K562 (cell line): Measurements from ENCODE around the gene TBC1D16. TPM values are rescaled to one million over a fixed set of nuclear protein-coding genes. Genes with fewer than 3 reads are reported as not detected.

Experiments
- BCOR ChIP-seq: fragments of 450-650 bp; IDR thresholded peaks from 2 replicates; pipeline ENCODE4 v1.6.1; 2016
- BRD4 ChIP-seq: fragments of 200-600 bp; sonication (generic); IDR thresholded peaks from 2 replicates; pipeline ENCODE4 v1.6.1; 2017; ENCODE audit warnings: inconsistent platforms
- EHMT2 ChIP-seq: fragments of 450-650 bp; IDR thresholded peaks from 2 replicates; pipeline ENCODE4 v1.6.1; 2018; ENCODE audit warnings: antibody characterized with exemption
- GTF2F1 ChIP-seq: IDR thresholded peaks from 2 replicates; pipeline ENCODE4 v1.6.1; 2011; ENCODE audit warnings: low read depth, low read length, improper control_type of control experiment
- HCFC1 ChIP-seq: IDR thresholded peaks from 2 replicates; pipeline ENCODE4 v1.6.1; 2012; ENCODE audit warnings: low read depth, low read length, improper control_type of control experiment
- HMG20B ChIP-seq: fragments of 250-450 bp; sonication (Bioruptor Pico); IDR thresholded peaks from 2 replicates; pipeline ENCODE4 v1.5.0; 2021; ENCODE audit warnings: mild to moderate bottlenecking
- HNRNPLL ChIP-seq: fragments of 200-400 bp; formaldehyde crosslinking; IDR thresholded peaks from 2 replicates; pipeline ENCODE4 v1.6.1; 2017; ENCODE audit warnings: low read length, low read depth, mild to moderate bottlenecking; ENCODE audit not compliant: poor library complexity, severe bottlenecking
- MAFK ChIP-seq: IDR thresholded peaks from 2 replicates; pipeline ENCODE4 v1.6.1; 2011; ENCODE audit warnings: low read length, improper control_type of control experiment
- MCM7 ChIP-seq, 2 experiments: fragments of 450-650 bp; IDR thresholded peaks; 2 replicates each; pipeline ENCODE4 v1.6.1; 2016 to 2018
- NR2C2 ChIP-seq, 2 experiments: fragments of 200-800 bp in 1 of 2; sonication (Bioruptor generic) in 1 of 2; sonication (generic) in 1 of 2; formaldehyde crosslinking in 1 of 2; IDR thresholded peaks; 2 replicates each; pipeline versions ENCODE4 v1.6.1 to v1.8.0; 2016 to 2022; ENCODE audit warnings: mild to moderate bottlenecking in 1 of 2, missing compliant biosample characterization in 1 of 2, missing genetic modification characterization in 1 of 2, missing genetic modification reagents in 1 of 2
- NRF1 ChIP-seq, 2 experiments: fragments of 450-650 bp; IDR thresholded peaks in 1 of 2; conservative IDR thresholded peaks in 1 of 2; 2 replicates each; pipeline ENCODE4 v1.6.1; 2014; ENCODE audit warnings: mild to moderate bottlenecking in 2 of 2
- OTX1 ChIP-seq: fragments of 450-650 bp; formaldehyde crosslinking; IDR thresholded peaks from 2 replicates; pipeline ENCODE4 v1.4.0; 2022; ENCODE audit warnings: mild to moderate bottlenecking
- POLR2G ChIP-seq: fragments of 200-400 bp; formaldehyde crosslinking; IDR thresholded peaks from 2 replicates; pipeline ENCODE4 v1.6.1; 2017; ENCODE audit warnings: low read depth, mild to moderate bottlenecking, antibody characterized with exemption, low read length, moderate library complexity
- RBFOX2 ChIP-seq: fragments of 200-400 bp; formaldehyde crosslinking; IDR thresholded peaks from 2 replicates; pipeline ENCODE4 v1.6.1; 2017; ENCODE audit warnings: low read depth, mild to moderate bottlenecking, low read length, moderate library complexity
- RNF2 ChIP-seq: sonication (generic); IDR thresholded peaks from 2 replicates; pipeline ENCODE4 v1.6.1; 2016
- SIN3A ChIP-seq, 2 experiments: fragments of 150-350 bp in 1 of 2; IDR thresholded peaks; 2 replicates each; pipeline ENCODE4 v1.6.1; 2011 to 2016; ENCODE audit warnings: borderline replicate concordance in 2 of 2, low read depth in 2 of 2, low read length in 2 of 2, mild to moderate bottlenecking in 2 of 2, moderate library complexity in 2 of 2; ENCODE audit not compliant: control insufficient read depth in 1 of 2
- SOX6 ChIP-seq: fragments of 450-650 bp; IDR thresholded peaks from 2 replicates; pipeline ENCODE4 v1.6.1; 2014; ENCODE audit warnings: mild to moderate bottlenecking
- TAF15 ChIP-seq: fragments of 200-400 bp; formaldehyde crosslinking; IDR thresholded peaks from 2 replicates; pipeline ENCODE4 v1.6.1; 2017; ENCODE audit warnings: mild to moderate bottlenecking, low read depth, low read length, moderate library complexity
- ZNF431 ChIP-seq: sonication (generic); formaldehyde crosslinking; IDR thresholded peaks from 2 replicates; pipeline ENCODE4 v1.8.0; 2022; ENCODE audit warnings: mild to moderate bottlenecking, missing genetic modification reagents
- polyA plus RNA-seq, 8 experiments: library from polyadenylated mRNA; depleted of rRNA in 4 of 8; stranded (reverse) in 5 of 8; unstranded in 3 of 8; fragments of >200 nt; fragmentation: Nextera tagmentation in 2 of 8; fragmentation: Illumina TruSeq in 1 of 8; extraction: Ambion mirVana in 2 of 8; extraction: Trizol in 1 of 8; gene quantifications; 2 replicates each; pipeline versions ENCODE4 v1.2.1 to v1.2.3, GENCODE V29; 2011 to 2014; ENCODE audit warnings: inconsistent platforms in 1 of 8, missing spikeins in 1 of 8
- total RNA-seq, 7 experiments: library from RNA; depleted of rRNA in 6 of 7; stranded (reverse); fragments of >200 nt in 6 of 7; fragmentation: Illumina TruSeq in 2 of 7; extraction: Trizol in 2 of 7; gene quantifications; 2 replicates each; pipeline versions ENCODE4 v1.2.1 to v1.2.3, GENCODE V29; 2011 to 2021; ENCODE audit warnings: low replicate concordance in 1 of 7
- TF ChIP-seq, protein P1 (sequence below), 3 experiments: fragments of 200-800 bp in 1 of 3; fragments of 250-450 bp in 1 of 3; fragments of 450-650 bp in 1 of 3; sonication (Bioruptor Pico) in 1 of 3; sonication (Bioruptor generic) in 1 of 3; formaldehyde crosslinking in 1 of 3; IDR thresholded peaks; 2 replicates each; pipeline versions ENCODE4 v1.6.1 to v1.8.0; 2016 to 2022; ENCODE audit warnings: mild to moderate bottlenecking in 2 of 3, missing genetic modification characterization in 2 of 3, missing compliant biosample characterization in 1 of 3, moderate library complexity in 1 of 3
- TF ChIP-seq, protein P2 (sequence below): fragments of 250-450 bp; sonication (Bioruptor Pico); IDR thresholded peaks from 2 replicates; pipeline ENCODE4 v1.4.0; 2020
- TF ChIP-seq, protein P3 (sequence below): fragments of 250-450 bp; sonication (Bioruptor Pico); IDR thresholded peaks from 2 replicates; pipeline ENCODE4 v1.4.0; 2020; ENCODE audit warnings: mild to moderate bottlenecking

TBC1D16 gene
- total and polyA plus RNA-seq, 9 of the 15 experiments (the other 6 are each of a cell fraction or from before 2014, with no cell fraction given): 0.01 to 0.20 (median 0.03) TPM; not detected in 1

DNA sequence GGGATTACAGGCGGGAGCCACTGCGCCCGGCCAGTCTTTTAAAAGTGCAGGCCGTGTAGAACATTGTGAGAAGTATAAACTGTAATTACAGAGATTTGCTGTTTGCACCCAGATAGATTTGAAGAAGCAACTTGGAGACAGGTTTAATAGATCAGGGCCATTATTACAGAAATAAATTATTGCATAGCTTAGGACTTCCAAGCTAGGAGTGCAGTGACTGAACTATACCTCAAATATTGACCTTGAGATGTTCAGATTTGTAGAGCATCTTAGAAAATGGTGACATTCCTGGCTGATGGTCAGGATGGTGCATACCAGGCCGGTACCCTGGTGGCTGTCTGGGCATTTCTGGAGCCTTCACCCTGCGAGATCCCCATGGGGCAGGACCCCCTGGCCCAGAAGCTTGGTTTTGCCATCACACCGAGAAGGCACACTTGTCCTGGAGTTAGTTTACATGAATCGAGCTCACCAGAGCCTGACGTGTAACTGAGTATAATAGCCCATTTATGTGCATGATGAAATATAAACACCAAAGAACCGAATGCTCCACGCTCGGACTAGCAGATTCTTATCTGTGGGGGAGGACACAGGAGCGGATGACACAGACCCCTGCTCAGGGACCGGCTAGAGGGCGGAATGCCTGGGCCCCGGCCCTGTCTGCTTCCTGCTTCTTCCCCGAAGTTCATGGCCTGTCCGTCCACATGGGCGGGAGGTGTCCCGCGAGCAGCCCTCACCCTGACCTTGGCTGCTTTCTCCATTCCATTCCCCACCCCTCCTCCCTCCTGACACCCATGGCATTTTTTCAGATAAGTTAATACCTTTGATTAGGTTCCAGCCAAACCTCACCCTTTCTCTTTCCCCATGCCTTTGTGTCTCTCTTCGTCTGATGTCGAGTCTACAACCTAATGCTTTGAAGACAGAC lies 32.9 kb upstream of the TBC1D16 start (continued):
- TF ChIP-seq NR2C2 (CRISPR knock-in tag; IDR thresholded peaks at IDR 0.05) (no peak), NR2C2 (tag; IDR thresholded peaks at IDR 0.05) (peak; percentile 52; the same call in 1 of the 2 replicates), HNRNPLL (no peak), BRD4 (no peak), POLR2G (0 out of 2 replicates have a peak, but pooled peaks have one; percentile 17), ZNF431 (CRISPR knock-in tag) (no peak), SIN3A (IDR thresholded peaks at IDR 0.05; ENCODE audit: borderline replicate concordance in 2 of 2, control insufficient read depth in 1 of 2, low read depth in 2 of 2, low read length in 2 of 2) (no peak), SOX6 (peak; percentile 75), MCM7 (IDR thresholded peaks at IDR 0.05) (no peak), TAF15 (no peak), HMG20B (CRISPR knock-in tag) (no peak), BCOR (no peak), RNF2 (peak; percentile 20; the same call in 1 of the 2 replicates), NRF1 (conservative IDR thresholded peaks at IDR 0.05 in 1 of 2, IDR thresholded peaks at IDR 0.05 in 1 of 2) (peak; percentile 57 to 69; a peak in 3 of 4 replicates), RBFOX2 (no peak), EHMT2 (no peak), OTX1 (CRISPR knock-in tag) (no peak), HCFC1 (no peak), GTF2F1 (no peak), MAFK (no peak)
- TF ChIP-seq, protein P1, sequence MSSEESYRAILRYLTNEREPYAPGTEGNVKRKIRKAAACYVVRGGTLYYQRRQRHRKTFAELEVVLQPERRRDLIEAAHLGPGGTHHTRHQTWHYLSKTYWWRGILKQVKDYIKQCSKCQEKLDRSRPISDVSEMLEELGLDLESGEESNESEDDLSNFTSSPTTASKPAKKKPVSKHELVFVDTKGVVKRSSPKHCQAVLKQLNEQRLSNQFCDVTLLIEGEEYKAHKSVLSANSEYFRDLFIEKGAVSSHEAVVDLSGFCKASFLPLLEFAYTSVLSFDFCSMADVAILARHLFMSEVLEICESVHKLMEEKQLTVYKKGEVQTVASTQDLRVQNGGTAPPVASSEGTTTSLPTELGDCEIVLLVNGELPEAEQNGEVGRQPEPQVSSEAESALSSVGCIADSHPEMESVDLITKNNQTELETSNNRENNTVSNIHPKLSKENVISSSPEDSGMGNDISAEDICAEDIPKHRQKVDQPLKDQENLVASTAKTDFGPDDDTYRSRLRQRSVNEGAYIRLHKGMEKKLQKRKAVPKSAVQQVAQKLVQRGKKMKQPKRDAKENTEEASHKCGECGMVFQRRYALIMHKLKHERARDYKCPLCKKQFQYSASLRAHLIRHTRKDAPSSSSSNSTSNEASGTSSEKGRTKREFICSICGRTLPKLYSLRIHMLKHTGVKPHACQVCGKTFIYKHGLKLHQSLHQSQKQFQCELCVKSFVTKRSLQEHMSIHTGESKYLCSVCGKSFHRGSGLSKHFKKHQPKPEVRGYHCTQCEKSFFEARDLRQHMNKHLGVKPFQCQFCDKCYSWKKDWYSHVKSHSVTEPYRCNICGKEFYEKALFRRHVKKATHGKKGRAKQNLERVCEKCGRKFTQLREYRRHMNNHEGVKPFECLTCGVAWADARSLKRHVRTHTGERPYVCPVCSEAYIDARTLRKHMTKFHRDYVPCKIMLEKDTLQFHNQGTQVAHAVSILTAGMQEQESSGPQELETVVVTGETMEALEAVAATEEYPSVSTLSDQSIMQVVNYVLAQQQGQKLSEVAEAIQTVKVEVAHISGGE (CRISPR knock-in tag; IDR thresholded peaks at IDR 0.05): no peak
- TF ChIP-seq, protein P2, sequence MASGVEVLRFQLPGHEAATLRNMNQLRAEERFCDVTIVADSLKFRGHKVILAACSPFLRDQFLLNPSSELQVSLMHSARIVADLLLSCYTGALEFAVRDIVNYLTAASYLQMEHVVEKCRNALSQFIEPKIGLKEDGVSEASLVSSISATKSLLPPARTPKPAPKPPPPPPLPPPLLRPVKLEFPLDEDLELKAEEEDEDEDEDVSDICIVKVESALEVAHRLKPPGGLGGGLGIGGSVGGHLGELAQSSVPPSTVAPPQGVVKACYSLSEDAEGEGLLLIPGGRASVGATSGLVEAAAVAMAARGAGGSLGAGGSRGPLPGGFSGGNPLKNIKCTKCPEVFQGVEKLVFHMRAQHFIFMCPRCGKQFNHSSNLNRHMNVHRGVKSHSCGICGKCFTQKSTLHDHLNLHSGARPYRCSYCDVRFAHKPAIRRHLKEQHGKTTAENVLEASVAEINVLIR: no peak
- TF ChIP-seq, protein P3, sequence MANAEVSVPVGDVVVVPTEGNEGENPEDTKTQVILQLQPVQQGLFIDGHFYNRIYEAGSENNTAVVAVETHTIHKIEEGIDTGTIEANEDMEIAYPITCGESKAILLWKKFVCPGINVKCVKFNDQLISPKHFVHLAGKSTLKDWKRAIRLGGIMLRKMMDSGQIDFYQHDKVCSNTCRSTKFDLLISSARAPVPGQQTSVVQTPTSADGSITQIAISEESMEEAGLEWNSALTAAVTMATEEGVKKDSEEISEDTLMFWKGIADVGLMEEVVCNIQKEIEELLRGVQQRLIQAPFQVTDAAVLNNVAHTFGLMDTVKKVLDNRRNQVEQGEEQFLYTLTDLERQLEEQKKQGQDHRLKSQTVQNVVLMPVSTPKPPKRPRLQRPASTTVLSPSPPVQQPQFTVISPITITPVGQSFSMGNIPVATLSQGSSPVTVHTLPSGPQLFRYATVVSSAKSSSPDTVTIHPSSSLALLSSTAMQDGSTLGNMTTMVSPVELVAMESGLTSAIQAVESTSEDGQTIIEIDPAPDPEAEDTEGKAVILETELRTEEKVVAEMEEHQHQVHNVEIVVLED: no peak
